IMR-90 (cell line): ENCODE results near the gene INSYN1. TPM values are rescaled to one million over a fixed set of nuclear protein-coding genes. Genes with fewer than 3 reads are reported as not detected.

ENCODE experiments used
- ATAC-seq: fragments of 200-7000 bp; cut with Tn5 transposase; 2 replicates; pipeline ENCODE4 v1.9.1; 2020; ENCODE audit warnings: low read depth, mild to moderate bottlenecking, moderate library complexity
- BruUV-seq: library from RNA; stranded (reverse); fragments of 400-500 nt; replicated peaks from 2 replicates; lab custom pipeline; 2021; lab: Mats Ljungman, UMichigan
- CTCF ChIA-PET: fragments of 300-600 bp; formaldehyde crosslinking; extraction: SDS; loops from one replicate; lab custom pipeline; 2021; ENCODE audit warnings: antibody characterized with exemption; lab: Yijun Ruan, JAX
- POLR2A ChIA-PET: fragments of 300-600 bp; sonication (Branson Sonifier 250); formaldehyde crosslinking; loops from one replicate; lab custom pipeline; 2022; ENCODE audit warnings: antibody characterized with exemption; ENCODE audit not compliant: unreplicated experiment; lab: Charles Lee
- DNase-seq: peaks from one replicate; pipeline ENCODE4 v3.0.0; 2013
- H2AFZ ChIP-seq: replicated peaks from 2 replicates; pipeline ENCODE3; 2013; ENCODE audit warnings: low read length, mild to moderate bottlenecking; ENCODE audit not compliant: poor library complexity
- H2AK5ac ChIP-seq: 2 replicates; pipeline ENCODE4 v1.6.1; 2013; ENCODE audit warnings: low read depth, low read length, inconsistent platforms
- H2AK9ac ChIP-seq: replicated peaks from 2 replicates; pipeline ENCODE3; 2013; ENCODE audit warnings: mild to moderate bottlenecking, low read depth, low read length, moderate library complexity; ENCODE audit not compliant: poor library complexity
- H2BK120ac ChIP-seq: 2 replicates; pipeline ENCODE4 v1.6.1; 2013; ENCODE audit warnings: low read depth, low read length, inconsistent platforms
- H2BK15ac ChIP-seq: 3 replicates; pipeline ENCODE4 v1.6.1; 2013; ENCODE audit warnings: low read depth, low read length, inconsistent platforms
- H2BK20ac ChIP-seq: 2 replicates; pipeline ENCODE4 v1.6.1; 2013; ENCODE audit warnings: low read depth, mild to moderate bottlenecking, inconsistent platforms, low read length, moderate library complexity
- H2BK5ac ChIP-seq: 2 replicates; pipeline ENCODE4 v1.6.1; 2013; ENCODE audit warnings: mild to moderate bottlenecking, low read depth, low read length, inconsistent platforms; ENCODE audit not compliant: poor library complexity, severe bottlenecking
- H3K14ac ChIP-seq: replicated peaks from 2 replicates; pipeline ENCODE4 v1.6.1; 2013; ENCODE audit warnings: low read depth, low read length, inconsistent platforms
- H3K18ac ChIP-seq: 2 replicates; pipeline ENCODE4 v1.6.1; 2013; ENCODE audit warnings: low read depth, low read length, control low read depth
- H3K23ac ChIP-seq: 2 replicates; pipeline ENCODE4 v1.6.1; 2013; ENCODE audit warnings: low read depth, low read length, inconsistent platforms
- H3K27ac ChIP-seq: 2 replicates; pipeline ENCODE4 v1.5.1; 2013; ENCODE audit warnings: mild to moderate bottlenecking, control low read depth, low read length; ENCODE audit not compliant: insufficient read depth
- H3K27me3 ChIP-seq: 2 replicates; pipeline ENCODE4 v1.6.1; 2013; ENCODE audit warnings: low read length; ENCODE audit not compliant: control insufficient read depth, insufficient read depth
- H3K36me3 ChIP-seq: 2 replicates; pipeline ENCODE4 v1.6.1; 2013; ENCODE audit warnings: low read length, mixed read lengths; ENCODE audit not compliant: control insufficient read depth, insufficient read depth
- H3K4ac ChIP-seq: 2 replicates; pipeline ENCODE4 v1.6.1; 2013; ENCODE audit warnings: low read depth, low read length, inconsistent platforms
- H3K4me1 ChIP-seq: 2 replicates; pipeline ENCODE4 v1.6.1; 2013; ENCODE audit warnings: low read length, mixed read lengths; ENCODE audit not compliant: control insufficient read depth, insufficient read depth
- H3K4me2 ChIP-seq: 2 replicates; pipeline ENCODE4 v1.6.1; 2013; ENCODE audit warnings: low read depth, mild to moderate bottlenecking, control low read depth, low read length, moderate library complexity
- H3K4me3 ChIP-seq: 2 replicates; pipeline ENCODE4 v1.5.1; 2013; ENCODE audit warnings: low read depth, mild to moderate bottlenecking, control low read depth, low read length, moderate library complexity; ENCODE audit not compliant: insufficient read depth
- H3K56ac ChIP-seq: 2 replicates; pipeline ENCODE4 v1.6.1; 2013; ENCODE audit warnings: low read length, inconsistent platforms; ENCODE audit not compliant: insufficient read depth; ENCODE audit errors: extremely low read depth
- H3K79me1 ChIP-seq, 2 experiments: 2 replicates each; pipeline ENCODE4 v1.6.1; 2013; ENCODE audit warnings: low read length in 2 of 2, inconsistent platforms in 1 of 2, low read depth in 1 of 2
- H3K9ac ChIP-seq: 2 replicates; pipeline ENCODE4 v1.6.1; 2013; ENCODE audit warnings: low read depth, low read length, control low read depth
- H3K9me1 ChIP-seq: 2 replicates; pipeline ENCODE4 v1.6.1; 2013; ENCODE audit warnings: low read length, inconsistent platforms; ENCODE audit not compliant: insufficient read depth
- H3K9me3 ChIP-seq: 2 replicates; pipeline ENCODE4 v1.6.1; 2013; ENCODE audit warnings: low read length; ENCODE audit not compliant: control insufficient read depth, insufficient read depth
- H4K20me1 ChIP-seq: 2 replicates; pipeline ENCODE4 v1.6.1; 2013; ENCODE audit warnings: low read length, inconsistent platforms; ENCODE audit not compliant: insufficient read depth
- H4K5ac ChIP-seq: 2 replicates; pipeline ENCODE4 v1.6.1; 2013; ENCODE audit warnings: mild to moderate bottlenecking, low read depth, low read length, control low read depth
- H4K8ac ChIP-seq, 2 experiments: 2 replicates each; pipeline ENCODE4 v1.6.1; 2013; ENCODE audit warnings: low read depth in 2 of 2, low read length in 2 of 2, control low read depth in 1 of 2, inconsistent platforms in 1 of 2
- H4K91ac ChIP-seq: 2 replicates; pipeline ENCODE4 v1.6.1; 2013; ENCODE audit warnings: low read depth, low read length, inconsistent platforms; ENCODE audit not compliant: insufficient read depth
- BHLHE40 ChIP-seq: fragments of 150-350 bp; IDR thresholded peaks from 2 replicates; pipeline ENCODE4 v1.6.1; 2016; ENCODE audit warnings: mild to moderate bottlenecking, low read depth, low read length
- CEBPB ChIP-seq: IDR thresholded peaks from 2 replicates; pipeline ENCODE4 v1.6.1; 2012; ENCODE audit warnings: low read depth, low read length, improper control_type of control experiment
- CTCF ChIP-seq: conservative IDR thresholded peaks from 2 replicates; pipeline ENCODE4 v1.5.1; 2012; ENCODE audit warnings: mild to moderate bottlenecking, low read depth, low read length, improper control_type of control experiment
- ELK1 ChIP-seq: fragments of 150-350 bp; IDR thresholded peaks from 2 replicates; pipeline ENCODE4 v1.6.1; 2016; ENCODE audit warnings: low read depth, mild to moderate bottlenecking, low read length, moderate library complexity, borderline replicate concordance
- FOS ChIP-seq: fragments of 150-350 bp; IDR thresholded peaks from 2 replicates; pipeline ENCODE4 v1.6.1; 2016; ENCODE audit warnings: low read depth, low read length
- MAFK ChIP-seq: IDR thresholded peaks from 2 replicates; pipeline ENCODE4 v1.6.1; 2012; ENCODE audit warnings: low read depth, low read length, improper control_type of control experiment
- MAZ ChIP-seq: IDR thresholded peaks from 2 replicates; pipeline ENCODE4 v1.6.1; 2012; ENCODE audit warnings: low read depth, mild to moderate bottlenecking, low read length, improper control_type of control experiment, moderate library complexity, borderline replicate concordance
- MXI1 ChIP-seq: IDR thresholded peaks from 2 replicates; pipeline ENCODE4 v1.6.1; 2012; ENCODE audit warnings: low read depth, mild to moderate bottlenecking, low read length, moderate library complexity, borderline replicate concordance
- NFE2L2 ChIP-seq: fragments of 150-350 bp; IDR thresholded peaks from 2 replicates; pipeline ENCODE4 v1.6.1; 2016; ENCODE audit warnings: low read depth, mild to moderate bottlenecking, low read length
- POLR2A ChIP-seq: IDR thresholded peaks from 2 replicates; pipeline ENCODE4 v1.6.1; 2012; ENCODE audit warnings: mild to moderate bottlenecking, low read depth, low read length
- RAD21 ChIP-seq: IDR thresholded peaks from 2 replicates; pipeline ENCODE4 v1.6.1; 2012; ENCODE audit warnings: low read length, improper control_type of control experiment
- RFX5 ChIP-seq: IDR thresholded peaks from 2 replicates; pipeline ENCODE4 v1.8.0; 2012; ENCODE audit warnings: low read depth, mild to moderate bottlenecking, low read length, moderate library complexity
- SMC3 ChIP-seq: fragments of 150-350 bp; IDR thresholded peaks from 2 replicates; pipeline ENCODE4 v1.6.1; 2016; ENCODE audit warnings: low read depth, mild to moderate bottlenecking, antibody characterized with exemption, low read length, moderate library complexity
- USF2 ChIP-seq: fragments of 150-350 bp; IDR thresholded peaks from 2 replicates; pipeline ENCODE4 v1.6.1; 2017; ENCODE audit warnings: mild to moderate bottlenecking, antibody characterized with exemption, low read length, low read depth
- WGBS, 2 experiments: methylation state at CpG; one replicate each; pipeline versions ENCODE4 v1.1.5 to v1.1.7; 2013; ENCODE audit warnings: missing lambda C conversion rate in 2 of 2; ENCODE audit not compliant: insufficient read length in 1 of 2; ENCODE audit errors: extremely low coverage in 2 of 2; 5-methylcytosine and 5-hydroxymethylcytosine counted together
- dilution Hi-C: fragments of 300-500 bp; cut with HindIII; formaldehyde crosslinking; loops from one replicate; pipeline ENCODE4 v1.14.3; 2018; ENCODE audit warnings: low sequenced_read_pairs; ENCODE audit not compliant: unreplicated experiment
- in situ Hi-C: fragments of 300-500 bp; cut with MboI; formaldehyde crosslinking; loops from 3 replicates; pipeline ENCODE4 v1.14.3; 2019; ENCODE audit warnings: low sequenced_read_pairs, inconsistent platforms, mixed read lengths
- intact Hi-C: fragments of 100-400 bp; cut with micrococcal nuclease; formaldehyde crosslinking; loops from 2 replicates; pipeline ENCODE4 v1.10.0; 2022
- polyA plus RNA-seq, 3 experiments: library from polyadenylated mRNA; depleted of rRNA; stranded (reverse); fragments of >200 nt; gene quantifications; 2 replicates each; pipeline ENCODE4 v1.2.3, GENCODE V29; 2012; ENCODE audit warnings: low replicate concordance in 1 of 3
- total RNA-seq: library from RNA; depleted of rRNA; stranded (reverse); fragments of >200 nt; gene quantifications from 2 replicates; pipeline ENCODE4 v1.2.3, GENCODE V29; 2012

The INSYN1 gene
- total and polyA plus RNA-seq, 2 of the 4 experiments (the other 2 are of a cell fraction): 0.18 to 0.34 TPM

GRCh38 chr15:73732930-73733329 lies 20.2 kb downstream of the INSYN1 start:
- Histone ChIP-seq H3K23ac (no peak overlapping the region), H3K4me3 (no peak overlapping the region), H3K56ac (no peak overlapping the region), H2AK5ac (no peak overlapping the region), H3K9me1 (0 out of 2 replicates have a peak, but pooled peaks cover 3% of the 10 kb centered on the region), H2AFZ (no peak overlapping the region), H2AK9ac (no peak overlapping the region), H3K9me3 (no peaks in the 10 kb centered on the region), H3K4ac (no peak overlapping the region), H3K4me1 (no peaks in the 10 kb centered on the region), H4K5ac (no peak overlapping the region), H3K36me3 (no peaks in the 10 kb centered on the region), H4K91ac (no peak overlapping the region), H3K27me3 (peaks cover 29% of the 10 kb centered on the region), H2BK120ac (no peak overlapping the region), H4K20me1 (no peaks in the 10 kb centered on the region; the same call in 1 of the 2 replicates), H3K14ac (no peak overlapping the region), H2BK5ac (no peak overlapping the region), H2BK20ac (no peak overlapping the region), H3K9ac (no peak overlapping the region), H2BK15ac (no peak overlapping the region), H3K4me2 (no peak overlapping the region), H3K79me1 (no peaks in the 10 kb centered on the region), H4K8ac (no peak overlapping the region), H3K27ac (no peak overlapping the region), H3K18ac (no peak overlapping the region)
- TF ChIP-seq POLR2A (no peak), MAZ (no peak), MXI1 (no peak), ELK1 (no peak), RFX5 (no peak), USF2 (no peak), MAFK (no peak), BHLHE40 (no peak), NFE2L2 (no peak), CEBPB (no peak), CTCF (no peak), RAD21 (no peak), FOS (no peak), SMC3 (no peak)
- ChIA-PET CTCF (no interaction called here), POLR2A (no interaction called here)
- no TSS peak for BruUV-seq
- in situ Hi-C loops (no loop called here), dilution Hi-C loops (no loop called here), intact Hi-C loops (no loop called here)
- DNase-seq (no peak), ATAC-seq (no peak)
- no CpG with 5 or more reads among the region's 3 CpGs for whole genome bisulfite sequencing, 2 experiments
